ENCODE measurements around the gene TTBK1.

Gene TTBK1

GRCh38 chr6:43223175-43223574, 20.1 kb upstream of the TTBK1 start:
- peak in 1 of 2 donors; percentile 59 for DNase-seq
- H3K36me3 ChIP-seq, result peaks cover 10 to 71% (median 29%) of the 10 kb centered on the region in 3 donors

DNA sequence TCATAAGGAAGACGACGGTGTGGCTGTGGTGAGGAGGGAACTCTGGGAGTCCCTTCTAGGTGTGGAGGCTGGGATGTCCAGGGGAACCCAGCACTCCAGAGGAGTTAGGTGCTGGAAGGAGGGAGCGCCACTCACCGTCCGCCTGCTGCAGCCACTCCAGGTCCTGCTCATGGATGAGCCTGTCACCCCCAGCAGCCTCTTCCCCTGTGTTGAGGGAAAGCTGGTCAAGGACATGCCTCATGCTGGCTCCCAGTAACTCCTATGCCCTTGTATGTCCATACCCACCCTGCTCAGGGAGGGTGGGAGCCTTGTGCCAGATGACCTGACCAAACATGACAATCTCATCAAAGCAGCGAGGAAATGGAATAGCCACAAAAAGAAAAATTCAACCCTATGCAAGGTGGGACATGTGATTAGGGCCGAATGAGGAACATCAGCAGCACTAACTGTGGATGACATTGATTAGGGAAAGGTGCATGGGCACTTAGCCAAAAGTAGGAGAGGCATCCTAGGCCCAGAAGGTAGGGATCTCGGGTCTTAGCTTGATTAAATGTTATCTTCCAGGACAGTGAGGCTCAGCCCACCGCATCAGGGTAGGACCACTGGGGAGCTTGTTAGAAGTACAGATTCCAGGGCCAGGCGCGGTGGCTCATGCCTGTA, 17.0 kb upstream of the TTBK1 start:
- Histone ChIP-seq H3K9me3 (no peaks in the 10 kb centered on the region), H3K4me3 (no peak overlapping the region), H3K27me3 (no peaks in the 10 kb centered on the region), H3K4me1 (peaks cover 0 to 18% (median 7%) of the 10 kb centered on the region in 4 donors), H3K27ac (no peak overlapping the region), H3K36me3 (peaks cover 4 to 43% (median 19%) of the 10 kb centered on the region in 3 donors)
- no peak for TF ChIP-seq CTCF (IDR thresholded peaks at IDR 0.05)
- DNase-seq, result no peak
- intact Hi-C loops (cut with DNase I; ENCODE audit: low total_unique reads), result no loop called here

More at GRCh38 chr6:43223175-43223574, 20.1 kb upstream of the TTBK1 start:
- no peaks in the 10 kb centered on the region for H3K9me3 ChIP-seq
- no peak overlapping the region for H3K4me3 ChIP-seq
- intact Hi-C loops (cut with DNase I; ENCODE audit: low total_unique reads), result no loop called here
- H3K27ac ChIP-seq, result no peak overlapping the region
- no peaks in the 10 kb centered on the region for H3K27me3 ChIP-seq
- no peak for TF ChIP-seq CTCF (IDR thresholded peaks at IDR 0.05)
- H3K4me1 ChIP-seq, result peaks cover 0 to 7% (median 0%) of the 10 kb centered on the region in 4 donors

GRCh38 chr6:43228951-43229802, 14.1 kb upstream of the TTBK1 start, which contains the start of gene DNPH1:
Gene DNPH1, minus strand, starts transcription at chr6:43229481. Its CDS starts 25 bp downstream, at chr6:43229456.
- Histone ChIP-seq H3K27ac (peak within 1 kb of the TSS; percentile 22 to 57), H3K27me3 (peaks cover 0 to 11% of the 10 kb centered on the region in 2 donors), H3K4me1 (peaks cover 0 to 14% (median 7%) of the 10 kb centered on the region in 4 donors), H3K9me3 (no peaks in the 10 kb centered on the region), H3K4me3 (peak within 1 kb of the TSS; percentile 53 to 64), H3K36me3 (peaks cover 0 to 18% (median 0%) of the 10 kb centered on the region in 3 donors)
- peak; percentile 67 to 83 for DNase-seq
- intact Hi-C loops (cut with DNase I; ENCODE audit: low total_unique reads), result no loop called here
- peak; percentile 85 to 90 for TF ChIP-seq CTCF (IDR thresholded peaks at IDR 0.05)

DNA sequence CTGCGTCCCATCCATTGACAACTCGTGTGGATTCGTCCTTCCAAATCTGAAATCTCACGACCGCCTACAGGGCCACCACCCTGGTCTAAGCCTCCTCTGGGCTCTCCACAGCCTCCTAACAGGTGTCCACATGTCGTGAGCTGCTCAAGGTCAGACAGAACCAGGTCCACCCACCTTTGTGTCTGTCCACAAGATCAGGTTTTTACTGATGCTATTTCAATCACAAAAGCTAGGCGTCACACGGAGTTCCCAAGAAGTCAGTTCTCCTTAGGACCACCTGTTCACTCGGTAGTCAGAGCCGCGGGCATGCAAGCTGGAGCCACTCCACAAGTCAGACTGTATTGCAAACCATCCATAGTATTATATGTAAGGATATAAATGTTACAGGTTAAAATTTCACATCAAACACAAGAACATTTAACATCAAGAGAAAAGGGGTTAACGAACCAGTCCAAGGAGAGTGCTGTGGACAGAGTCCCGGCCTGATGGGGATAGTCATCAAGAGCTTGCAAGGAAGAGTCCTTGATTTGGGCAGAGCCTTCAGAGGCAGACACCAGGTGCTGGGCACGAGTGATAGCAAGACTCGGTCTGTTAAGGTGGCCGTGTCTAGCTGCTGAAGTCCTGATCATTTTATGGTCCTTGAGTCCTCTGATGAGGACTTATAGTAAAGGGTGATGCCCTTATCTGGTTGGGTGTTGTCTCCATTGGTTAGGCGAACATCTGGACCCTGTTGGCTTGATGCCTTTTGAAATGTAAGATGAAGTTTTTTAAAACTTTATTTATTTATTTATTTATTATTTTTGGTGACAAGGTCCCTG, 13.3 kb upstream of the TTBK1 start:
- H3K27me3 ChIP-seq, result peaks cover 0 to 13% of the 10 kb centered on the region in 2 donors
- H3K4me1 ChIP-seq, result peaks cover 0 to 14% (median 7%) of the 10 kb centered on the region in 4 donors
- no peak for TF ChIP-seq CTCF (IDR thresholded peaks at IDR 0.05)
- no peak for DNase-seq
- peak overlapping the region in 1 of 2 donors; percentile 22 for H3K27ac ChIP-seq
- H3K9me3 ChIP-seq, result no peaks in the 10 kb centered on the region
- intact Hi-C loops (cut with DNase I; ENCODE audit: low total_unique reads), result no loop called here
- peak overlapping the region; percentile 53 to 64 for H3K4me3 ChIP-seq
- H3K36me3 ChIP-seq, result peaks cover 0 to 9% (median 0%) of the 10 kb centered on the region in 3 donors

GRCh38 chr6:43231053-43231452, 12.2 kb upstream of the TTBK1 start:
- Histone ChIP-seq H3K27ac (no peak overlapping the region), H3K4me3 (no peak overlapping the region), H3K9me3 (no peaks in the 10 kb centered on the region), H3K36me3 (peaks cover 0 to 1% (median 0%) of the 10 kb centered on the region in 3 donors), H3K4me1 (peaks cover 0 to 14% (median 7%) of the 10 kb centered on the region in 4 donors), H3K27me3 (peaks cover 0 to 15% of the 10 kb centered on the region in 2 donors)
- intact Hi-C loops (cut with DNase I; ENCODE audit: low total_unique reads), result no loop called here
- DNase-seq, result no peak
- TF ChIP-seq CTCF (IDR thresholded peaks at IDR 0.05), result no peak
